HepG2 (cell line): ENCODE results near the gene MMP24OS. TPM values are rescaled to one million over a fixed set of nuclear protein-coding genes. Genes with fewer than 3 reads are reported as not detected.

Source experiments
- AGO1 ChIP-seq: fragments of 200-400 bp; formaldehyde crosslinking; IDR thresholded peaks from 2 replicates; pipeline ENCODE4 v1.6.1; 2017; ENCODE audit warnings: mild to moderate bottlenecking, low read depth, low read length, moderate library complexity; ENCODE audit not compliant: poor library complexity, severe bottlenecking
- ATAD3A ChIP-seq: sonication (generic); formaldehyde crosslinking; IDR thresholded peaks from 2 replicates; pipeline ENCODE4 v1.4.0; 2020; ENCODE audit warnings: missing genetic modification reagents
- ATF5 ChIP-seq: sonication (generic); formaldehyde crosslinking; IDR thresholded peaks from 2 replicates; pipeline ENCODE4 v1.4.0; 2020; ENCODE audit warnings: mild to moderate bottlenecking, low read depth, missing genetic modification reagents
- ATM ChIP-seq: fragments of 450-650 bp; IDR thresholded peaks from 2 replicates; pipeline ENCODE4 v1.7.1; 2017; ENCODE audit warnings: mild to moderate bottlenecking, borderline replicate concordance
- ETV5 ChIP-seq: IDR thresholded peaks from 2 replicates; pipeline ENCODE4 v1.6.1; 2018; ENCODE audit warnings: missing biosample characterization, missing genetic modification reagents, inconsistent platforms, borderline replicate concordance
- GATAD2A ChIP-seq: IDR thresholded peaks from 2 replicates; pipeline ENCODE4 v1.6.1; 2016
- JDP2 ChIP-seq: sonication (generic); formaldehyde crosslinking; IDR thresholded peaks from 2 replicates; pipeline ENCODE4 v1.8.1; 2022; ENCODE audit warnings: missing genetic modification reagents, borderline replicate concordance
- KDM5B ChIP-seq: sonication (generic); formaldehyde crosslinking; IDR thresholded peaks from 2 replicates; pipeline ENCODE4 v1.4.0; 2020; ENCODE audit warnings: missing genetic modification reagents, mild to moderate bottlenecking, borderline replicate concordance
- KLF16 ChIP-seq, 2 experiments: sonication (generic) in 1 of 2; formaldehyde crosslinking in 1 of 2; IDR thresholded peaks; 2 replicates each; pipeline versions ENCODE4 v1.6.1 to v1.8.0; 2016 to 2023; ENCODE audit warnings: missing genetic modification reagents in 2 of 2, missing compliant biosample characterization in 1 of 2
- MAZ ChIP-seq, 2 experiments: sonication (generic) in 1 of 2; formaldehyde crosslinking in 1 of 2; IDR thresholded peaks; 2 replicates each; pipeline versions ENCODE4 v1.5.0 to v1.6.1; 2012 to 2020; ENCODE audit warnings: low read depth in 2 of 2, mild to moderate bottlenecking in 2 of 2, borderline replicate concordance in 1 of 2, improper control_type of control experiment in 1 of 2, low read length in 1 of 2, missing genetic modification reagents in 1 of 2, moderate library complexity in 1 of 2
- MIXL1 ChIP-seq: IDR thresholded peaks from 2 replicates; pipeline ENCODE4 v1.6.1; 2016
- PAF1 ChIP-seq: IDR thresholded peaks from 2 replicates; pipeline ENCODE4 v1.6.1; 2016; ENCODE audit warnings: missing genetic modification reagents, missing compliant biosample characterization
- PRDM4 ChIP-seq: sonication (generic); formaldehyde crosslinking; IDR thresholded peaks from 2 replicates; pipeline ENCODE4 v1.9.0; 2021; ENCODE audit warnings: missing genetic modification reagents, borderline replicate concordance
- PRPF4 ChIP-seq: fragments of 200-400 bp; formaldehyde crosslinking; IDR thresholded peaks from 2 replicates; pipeline ENCODE4 v1.6.1; 2016; ENCODE audit warnings: low read length, low read depth; ENCODE audit not compliant: poor library complexity, severe bottlenecking
- RXRA ChIP-seq: sonication (generic); formaldehyde crosslinking; IDR thresholded peaks from 2 replicates; pipeline ENCODE4 v1.5.1; 2020; ENCODE audit warnings: missing genetic modification reagents
- SALL2 ChIP-seq: sonication (generic); formaldehyde crosslinking; IDR thresholded peaks from 2 replicates; pipeline ENCODE4 v1.8.1; 2023; ENCODE audit warnings: mild to moderate bottlenecking, missing genetic modification reagents, inconsistent platforms
- SRF ChIP-seq: IDR thresholded peaks from 2 replicates; pipeline ENCODE4 v1.6.1; 2011; ENCODE audit warnings: mild to moderate bottlenecking, low read depth, low read length, moderate library complexity
- TP53 ChIP-seq: sonication (generic); formaldehyde crosslinking; conservative IDR thresholded peaks from 2 replicates; pipeline ENCODE4 v1.4.0; 2020; ENCODE audit warnings: missing genetic modification reagents
- ZBTB20 ChIP-seq: sonication (generic); formaldehyde crosslinking; IDR thresholded peaks from 2 replicates; pipeline ENCODE4 v1.8.1; 2023; ENCODE audit warnings: missing genetic modification reagents, low read depth, mild to moderate bottlenecking, borderline replicate concordance
- ZBTB8A ChIP-seq: sonication (generic); formaldehyde crosslinking; IDR thresholded peaks from 2 replicates; pipeline ENCODE4 v1.4.0; 2020; ENCODE audit warnings: mild to moderate bottlenecking, low read depth, missing genetic modification reagents, borderline replicate concordance
- ZFP62 ChIP-seq: sonication (generic); formaldehyde crosslinking; IDR thresholded peaks from 2 replicates; pipeline ENCODE4 v1.4.0; 2020; ENCODE audit warnings: missing genetic modification reagents
- ZNF331 ChIP-seq: sonication (generic); formaldehyde crosslinking; IDR thresholded peaks from 2 replicates; pipeline ENCODE4 v1.4.0; 2020; ENCODE audit warnings: missing genetic modification reagents
- ZNF33A ChIP-seq: sonication (generic); formaldehyde crosslinking; IDR thresholded peaks from 2 replicates; pipeline ENCODE4 v1.5.1; 2020; ENCODE audit warnings: missing genetic modification reagents, mild to moderate bottlenecking, moderate library complexity, borderline replicate concordance
- ZNF724P ChIP-seq: sonication (generic); formaldehyde crosslinking; IDR thresholded peaks from 2 replicates; pipeline ENCODE4 v1.8.0; 2022; ENCODE audit warnings: missing genetic modification reagents, borderline replicate concordance
- ZNF768 ChIP-seq: sonication (generic); formaldehyde crosslinking; IDR thresholded peaks from 2 replicates; pipeline ENCODE4 v1.4.0; 2020; ENCODE audit warnings: missing genetic modification reagents
- ZNF772 ChIP-seq: sonication (generic); formaldehyde crosslinking; IDR thresholded peaks from 2 replicates; pipeline ENCODE4 v1.5.0; 2020; ENCODE audit warnings: mild to moderate bottlenecking, missing genetic modification reagents
- ZNF781 ChIP-seq: sonication (generic); formaldehyde crosslinking; IDR thresholded peaks from 2 replicates; pipeline ENCODE4 v1.5.1; 2020; ENCODE audit warnings: borderline replicate concordance, mild to moderate bottlenecking, missing genetic modification reagents; ENCODE audit errors: not compliant biosample characterization
- polyA plus RNA-seq, 8 experiments: library from polyadenylated mRNA; depleted of rRNA in 3 of 8; stranded (reverse) in 7 of 8; unstranded in 1 of 8; fragments of >200 nt; fragmentation: Illumina TruSeq in 4 of 8; extraction: Trizol in 4 of 8; gene quantifications; 2 replicates each; pipeline versions ENCODE4 v1.2.1 to v1.2.3, GENCODE V29; 2011 to 2016; ENCODE audit warnings: low read depth in 4 of 8, missing spikeins in 1 of 8, mixed read lengths in 1 of 8; ENCODE audit not compliant: insufficient read depth in 1 of 8
- total RNA-seq, 5 experiments: library from RNA; depleted of rRNA; stranded (reverse); fragments of >200 nt; fragmentation: Illumina TruSeq; extraction: Trizol; gene quantifications; 2 replicates each; pipeline ENCODE4 v1.2.3, GENCODE V29; 2016; ENCODE audit warnings: low read depth in 1 of 5

MMP24OS gene
- total and polyA plus RNA-seq, 2 of the 13 experiments (the other 11 are each of a cell fraction or from before 2014, with no cell fraction given), result 6.0 to 8.5 TPM

DNA sequence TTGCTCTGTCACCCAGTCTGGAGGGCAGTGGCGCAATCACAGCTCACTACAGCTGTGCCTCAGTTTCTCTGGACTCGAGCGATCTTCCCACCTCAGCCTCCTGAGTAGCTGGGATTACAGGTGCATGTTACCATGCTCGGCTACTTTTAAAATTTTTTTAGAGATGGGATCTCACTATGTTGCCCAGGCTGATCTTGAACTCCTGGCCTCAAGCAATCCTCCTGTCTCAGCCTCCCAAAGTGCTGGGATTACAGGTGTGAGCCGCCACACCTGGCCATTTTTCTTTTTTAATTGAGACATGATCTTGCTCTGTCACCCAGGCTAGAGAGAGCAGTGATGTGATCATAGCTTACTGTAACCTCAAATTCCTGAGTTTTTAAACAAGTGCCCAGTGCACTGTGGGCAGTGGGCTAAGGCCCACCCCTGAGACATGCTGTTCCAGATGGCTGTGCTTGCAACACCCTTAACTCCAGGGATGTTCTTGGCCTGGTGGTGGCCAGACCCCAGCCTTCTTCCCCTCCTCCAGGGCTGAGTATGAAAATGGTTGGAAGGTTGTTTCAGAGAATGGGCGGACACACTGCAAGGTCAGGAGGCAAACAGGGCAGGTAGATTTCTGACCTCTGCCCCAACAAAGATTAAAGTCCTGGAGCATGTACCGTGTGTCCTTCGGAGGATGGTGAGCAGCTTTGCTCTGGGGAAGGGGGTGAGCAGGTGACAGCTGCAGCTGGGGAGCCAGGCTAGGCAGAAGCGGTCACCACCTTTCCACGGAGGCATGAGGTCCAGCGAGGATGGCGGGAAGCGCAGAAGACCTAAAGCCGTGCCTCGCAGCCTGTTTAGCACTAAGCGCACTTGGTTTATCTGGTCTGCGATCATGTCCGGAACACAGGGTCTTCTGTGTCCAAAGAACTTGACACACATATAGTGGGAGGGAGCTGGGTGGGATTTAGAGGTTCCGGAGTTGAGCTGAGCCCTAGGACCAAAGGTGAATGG is 15.7 kb upstream of the MMP24OS start (continued):
- no peak for TF ChIP-seq ZBTB8A (CRISPR knock-in tag)
- TF ChIP-seq AGO1, result no peak
- peak; percentile 25; the same call in 1 of the 2 replicates for TF ChIP-seq SALL2
- TF ChIP-seq PRDM4 (CRISPR knock-in tag), result no peak
- no peak for TF ChIP-seq MAZ (IDR thresholded peaks at IDR 0.05; ENCODE audit: borderline replicate concordance, low read depth, low read length)
- no peak; the same call in 1 of the 2 replicates for TF ChIP-seq MAZ (CRISPR knock-in tag; IDR thresholded peaks at IDR 0.05; ENCODE audit: low read depth)
- TF ChIP-seq PAF1 (CRISPR knock-in tag), result no peak
- TF ChIP-seq JDP2 (CRISPR knock-in tag), result no peak
- no peak for TF ChIP-seq ZNF768 (CRISPR knock-in tag)
- TF ChIP-seq ATF5, result no peak
- TF ChIP-seq ETV5, result no peak; the same call in 1 of the 2 replicates
- peak; percentile 9; the same call in 1 of the 2 replicates for TF ChIP-seq MIXL1 (CRISPR knock-in tag)
- no peak for TF ChIP-seq ZFP62 (CRISPR knock-in tag)
- no peak for TF ChIP-seq ZNF781 (CRISPR knock-in tag)
- TF ChIP-seq ZNF724P (CRISPR knock-in tag), result no peak
- TF ChIP-seq PRPF4, result no peak
- no peak for TF ChIP-seq ATAD3A (CRISPR knock-in tag)
- TF ChIP-seq ATM, result no peak
- no peak for TF ChIP-seq TP53 (CRISPR knock-in tag)
- no peak for TF ChIP-seq GATAD2A
- TF ChIP-seq SRF, result no peak
- no peak for TF ChIP-seq ZNF33A (CRISPR knock-in tag)
- no peak for TF ChIP-seq KLF16 (CRISPR knock-in tag; IDR thresholded peaks at IDR 0.05)
- no peak for TF ChIP-seq ZNF331 (CRISPR knock-in tag)
- peak; percentile 56; the same call in 1 of the 2 replicates for TF ChIP-seq ZNF772 (CRISPR knock-in tag)
- peak; percentile 58; the same call in 1 of the 2 replicates for TF ChIP-seq KDM5B (CRISPR knock-in tag)
- no peak; the same call in 1 of the 2 replicates for TF ChIP-seq ZBTB20
- TF ChIP-seq RXRA (CRISPR knock-in tag), result peak; percentile 40
